Spleen (tissue), 7 donors: ENCODE measurements around the gene SCN4B.

Experiments
- CTCF ChIP-seq, 11 experiments: fragments of 200-600 bp in 7 of 11; fragments of 450-650 bp in 4 of 11; sonication (generic) in 4 of 11; IDR thresholded peaks in 8 of 11; conservative IDR thresholded peaks in 3 of 11; 1 replicate in 7 of 11; 2 replicates in 4 of 11; pipeline versions ENCODE4 v1.4.0 to v1.8.0; 2016 to 2021; ENCODE audit warnings: antibody characterized with exemption in 11 of 11, inconsistent platforms in 4 of 11, mild to moderate bottlenecking in 1 of 11
- POLR2A ChIP-seq, 3 donors: fragments of 450-650 bp; IDR thresholded peaks; one replicate each; pipeline ENCODE4 v1.5.1; 2017; ENCODE audit warnings: antibody characterized with exemption in 3 of 3, mild to moderate bottlenecking in 1 of 3
- POLR2AphosphoS5 ChIP-seq, 3 donors: sonication (generic); formaldehyde crosslinking; IDR thresholded peaks; one replicate each; pipeline ENCODE4 v1.5.1; 2017; ENCODE audit warnings: antibody characterized with exemption in 3 of 3
- donor health status: DM: no; HTN: no; CAD: no; lungs with moderate emphysema.
- donor health status: DM: no; HTN: no; CAD: no.
- donor health status: DM: no; HTN: no; CAD: no.

DNA sequence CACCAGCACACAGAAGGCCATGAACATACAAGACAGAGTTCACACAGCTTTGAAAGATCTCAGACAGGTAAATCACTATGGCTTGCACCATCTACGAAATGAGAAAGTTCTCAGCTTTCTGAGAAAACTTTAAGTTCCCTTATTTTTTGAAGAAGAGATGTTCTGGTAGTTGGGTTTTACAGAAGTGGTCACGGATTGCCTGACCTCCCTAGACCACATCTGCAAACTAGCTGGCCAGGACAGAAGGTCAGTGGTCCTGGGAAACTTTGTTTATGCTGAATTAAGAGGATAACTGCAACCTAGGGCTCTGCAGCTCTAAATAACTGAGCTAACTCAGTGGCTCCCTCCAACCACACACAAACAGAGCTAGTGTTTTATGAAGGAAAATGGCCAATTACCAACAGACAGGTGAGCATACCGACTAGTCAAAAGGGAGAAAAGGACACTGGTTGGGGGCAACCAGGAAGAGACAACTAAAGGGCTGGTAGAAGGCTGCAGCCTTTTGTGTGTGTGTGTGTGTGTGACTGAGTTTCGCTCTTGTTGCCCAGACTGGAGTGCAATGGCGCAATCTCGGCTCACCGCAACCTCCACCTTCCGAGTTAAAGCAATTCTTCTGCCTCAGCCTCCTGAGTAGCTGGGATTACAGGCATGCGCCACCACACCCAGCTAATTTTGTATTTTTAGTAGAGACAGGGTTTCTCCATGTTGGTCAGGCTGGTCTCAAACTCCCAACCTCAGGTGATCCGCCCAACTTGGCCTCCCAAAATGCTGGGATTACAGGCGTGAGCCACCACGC, 32.4 kb upstream of the SCN4B start:
- TF ChIP-seq POLR2AphosphoS5 (IDR thresholded peaks at IDR 0.05): no peak
- TF ChIP-seq CTCF (IDR thresholded peaks at IDR 0.05 in 8 of 11, conservative IDR thresholded peaks at IDR 0.05 in 3 of 11): no peak
- TF ChIP-seq POLR2A (IDR thresholded peaks at IDR 0.05): no peak
